ENCODE data around the gene PGC.

GRCh38 chr6:41775293-41775882, 28.2 kb upstream of the PGC start:
- TF ChIP-seq CTCF (IDR thresholded peaks at IDR 0.05 in 2 of 3, conservative IDR thresholded peaks at IDR 0.05 in 1 of 3; ENCODE audit: insufficient read depth in 2 of 3, low read depth in 1 of 3, low read length in 3 of 3) (no peak), GTF2F1 (IDR thresholded peaks at IDR 0.05; ENCODE audit: low read depth, low read length) (no peak), NFE2 (IDR thresholded peaks at IDR 0.05; ENCODE audit: low read depth) (no peak), SRSF1 (IDR thresholded peaks at IDR 0.05; ENCODE audit: low read depth, low read length) (no peak), KLF10 (CRISPR knock-in tag; IDR thresholded peaks at IDR 0.05) (no peak), CBX8 (IDR thresholded peaks at IDR 0.05; ENCODE audit: borderline replicate concordance, extremely low read depth, low read depth, low read length, poor library complexity, severe bottlenecking) (no peak), ZBTB17 (CRISPR knock-in tag; IDR thresholded peaks at IDR 0.05) (no peak), RNF219 (CRISPR knock-in tag; IDR thresholded peaks at IDR 0.05) (no peak), HDGF (IDR thresholded peaks at IDR 0.05) (no peak), FOXP1 (CRISPR knock-in tag; IDR thresholded peaks at IDR 0.05) (no peak), EZH2 (IDR thresholded peaks at IDR 0.05; ENCODE audit: borderline replicate concordance, low read depth, low read length) (no peak), RAD21 (CRISPR knock-in tag; conservative IDR thresholded peaks at IDR 0.05 in 1 of 2, IDR thresholded peaks at IDR 0.05 in 1 of 2) (no peak), KAT7 (CRISPR knock-in tag; IDR thresholded peaks at IDR 0.05; ENCODE audit: borderline replicate concordance) (no peak)
